HG02759 (cell line): Measurements from ENCODE around the gene SLC6A5.
"Not testable (repeated sequence)": the region's sequence is repeated elsewhere in the genome, so short reads cannot be mapped to it uniquely, and the experiment has no call there.

Source experiments
- ATAC-seq: cut with Tn5 transposase; IDR thresholded peaks from one replicate; pipeline ENCODE4 v1.9.1; 2021; ENCODE audit warnings: mild to moderate bottlenecking, moderate library complexity; ENCODE audit not compliant: unreplicated experiment

Gene SLC6A5

DNA sequence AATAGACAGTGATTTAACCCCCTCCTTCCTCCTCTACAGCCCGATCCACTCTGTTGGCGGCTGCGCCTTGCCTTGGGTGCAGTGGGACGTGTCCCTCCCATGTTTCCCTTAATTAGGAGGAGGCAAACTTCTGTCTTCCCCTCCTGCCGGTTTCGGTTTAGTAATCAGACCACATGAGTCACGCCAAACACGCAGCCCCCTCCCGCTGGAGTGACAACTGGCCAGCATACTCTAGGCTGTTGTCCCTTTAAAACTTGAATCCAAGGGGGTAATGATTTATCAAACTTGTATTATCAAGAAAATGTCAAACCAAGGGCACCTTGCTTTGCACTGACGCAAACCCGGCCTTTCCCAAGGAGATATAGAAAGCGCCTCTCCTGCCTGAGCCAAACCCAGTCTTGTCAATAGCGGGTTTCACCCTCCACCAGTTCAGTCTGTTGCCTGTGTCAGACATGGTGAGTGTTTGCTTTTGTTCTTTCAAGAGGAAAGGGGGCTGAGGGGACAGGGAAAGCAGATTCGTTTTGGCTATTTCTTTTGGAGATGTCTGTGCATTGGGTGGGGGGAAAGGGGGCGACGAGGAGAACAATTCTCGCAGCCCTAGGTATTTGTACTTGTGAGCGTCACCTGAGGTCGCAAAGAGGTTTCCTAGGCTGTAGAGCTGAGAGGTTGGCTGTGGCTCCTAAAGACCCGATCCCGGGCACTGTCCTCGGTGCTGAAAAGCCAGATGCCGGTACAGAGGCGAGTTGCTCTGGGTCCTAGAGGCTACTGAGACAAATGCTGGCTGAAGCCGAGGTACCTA, at the start of gene SLC6A5:
SLC6A5 (plus strand) TSS at position 388 of the 799 bp plus-strand sequence; CDS start at position 453, 65 bp downstream.
- ATAC-seq = no peak

- no peak for ATAC-seq
Observed at GRCh38 chr11:20551096-20551495, 48.3 kb upstream of the SLC6A5 start.

GRCh38 chr11:20555783-20556182, 43.6 kb upstream of the SLC6A5 start:
- no peak for ATAC-seq

DNA sequence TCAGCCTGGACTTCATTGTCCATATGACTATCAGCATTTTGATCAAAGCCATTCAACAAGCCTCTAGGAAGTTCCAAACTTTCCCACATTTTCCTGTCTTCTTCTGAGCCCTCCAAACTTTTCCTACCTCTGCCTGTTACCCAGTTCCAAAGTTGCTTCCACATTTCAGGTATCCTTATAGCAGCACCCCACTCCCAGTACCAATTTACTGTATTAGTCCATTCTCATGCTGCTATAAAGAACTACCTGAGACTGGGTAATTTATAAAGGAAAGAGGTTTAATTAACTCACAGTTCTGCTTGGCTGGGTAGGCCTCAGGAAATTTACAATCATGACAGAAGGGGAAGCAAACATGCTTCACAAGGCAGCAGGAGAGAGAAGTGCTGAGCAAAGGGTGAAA, 43.0 kb upstream of the SLC6A5 start:
- not testable (repeated sequence) for ATAC-seq

- no peak for ATAC-seq
Observed at GRCh38 chr11:20558741-20559140, 40.7 kb upstream of the SLC6A5 start.

- no peak for ATAC-seq
Observed at GRCh38 chr11:20559523-20560300, 39.7 kb upstream of the SLC6A5 start.

- no peak for ATAC-seq
Observed at GRCh38 chr11:20561915-20562314, 37.5 kb upstream of the SLC6A5 start.

- ATAC-seq = no peak
Observed at GRCh38 chr11:20563866-20564265, 35.5 kb upstream of the SLC6A5 start.

DNA sequence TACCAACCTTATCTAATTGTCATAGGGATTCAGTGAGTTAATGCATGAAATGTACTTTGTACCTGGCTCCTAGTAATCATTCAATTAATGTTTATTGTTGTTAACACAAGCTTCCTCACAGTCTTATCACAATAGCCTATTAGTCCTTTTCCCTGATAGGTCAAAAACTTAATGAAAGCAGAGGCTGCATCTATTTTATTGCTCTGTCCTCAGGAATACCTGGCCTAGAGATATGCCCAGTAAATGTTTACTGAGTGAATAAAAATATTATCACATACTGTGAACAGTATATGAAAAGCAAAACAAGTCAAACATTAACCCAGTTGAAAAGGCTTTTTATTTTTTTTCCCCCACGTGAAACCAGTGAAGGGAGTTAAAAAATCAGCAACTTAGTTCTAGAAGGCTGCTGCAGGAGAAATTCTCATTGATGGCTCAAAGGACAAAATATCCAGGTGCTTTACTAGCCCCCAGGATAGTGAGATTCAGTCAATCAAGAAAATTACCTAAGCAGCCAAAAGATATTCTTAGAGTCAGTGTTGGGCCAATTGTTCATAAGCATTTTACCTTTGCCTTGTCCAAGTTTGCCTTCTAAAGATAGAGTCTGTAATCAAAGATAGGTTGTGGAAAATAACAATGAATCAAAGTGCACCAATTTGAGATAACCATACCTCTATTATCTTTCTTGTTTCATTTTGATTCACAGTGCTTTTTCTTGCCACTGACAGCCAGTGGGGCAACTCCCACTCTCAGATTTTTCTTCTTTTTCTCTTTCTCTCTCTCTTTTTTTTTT, 34.4 kb upstream of the SLC6A5 start:
- no peak for ATAC-seq

DNA sequence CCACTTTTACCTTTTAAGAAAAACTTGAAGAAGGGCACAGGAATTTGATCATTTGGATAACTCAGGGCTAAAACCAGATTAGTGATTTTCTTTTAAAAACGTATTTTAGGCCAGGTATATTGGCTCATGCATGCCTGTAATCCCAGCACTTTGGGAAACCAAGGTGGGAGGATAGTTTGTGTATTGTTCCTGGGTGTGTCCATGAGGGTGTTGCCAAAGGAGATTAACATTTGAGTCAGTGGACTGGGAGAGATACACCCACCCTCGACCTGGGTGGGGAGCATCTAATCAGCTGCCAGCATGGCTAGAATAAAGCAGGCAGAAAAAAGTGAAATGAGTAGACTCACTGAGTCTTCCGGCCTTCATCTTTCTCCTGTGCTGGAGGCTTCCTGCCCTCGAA, 33.3 kb upstream of the SLC6A5 start:
- not testable (repeated sequence) for ATAC-seq

- no peak for ATAC-seq
Observed at GRCh38 chr11:20566591-20567434, 32.6 kb upstream of the SLC6A5 start.

DNA sequence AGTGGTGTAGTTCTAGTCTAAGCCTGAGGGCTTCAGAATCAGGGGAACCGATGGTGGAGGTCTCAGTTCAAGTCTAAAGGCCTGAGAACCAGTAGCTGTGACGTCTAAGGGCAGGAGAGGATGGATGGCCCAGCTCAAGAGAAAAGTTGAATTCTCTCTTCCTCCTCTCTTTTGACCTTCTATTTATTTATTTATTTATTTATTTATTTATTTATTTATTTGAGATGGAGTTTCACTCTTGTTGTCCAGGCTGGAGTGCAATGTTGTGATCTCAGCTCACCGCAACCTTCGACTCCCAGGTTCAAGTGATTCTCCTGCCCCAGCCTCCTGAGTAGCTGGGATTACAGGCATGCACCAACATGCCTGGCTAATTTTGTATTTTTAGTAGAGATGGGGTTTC, 19.7 kb upstream of the SLC6A5 start:
- not testable (repeated sequence) for ATAC-seq

DNA sequence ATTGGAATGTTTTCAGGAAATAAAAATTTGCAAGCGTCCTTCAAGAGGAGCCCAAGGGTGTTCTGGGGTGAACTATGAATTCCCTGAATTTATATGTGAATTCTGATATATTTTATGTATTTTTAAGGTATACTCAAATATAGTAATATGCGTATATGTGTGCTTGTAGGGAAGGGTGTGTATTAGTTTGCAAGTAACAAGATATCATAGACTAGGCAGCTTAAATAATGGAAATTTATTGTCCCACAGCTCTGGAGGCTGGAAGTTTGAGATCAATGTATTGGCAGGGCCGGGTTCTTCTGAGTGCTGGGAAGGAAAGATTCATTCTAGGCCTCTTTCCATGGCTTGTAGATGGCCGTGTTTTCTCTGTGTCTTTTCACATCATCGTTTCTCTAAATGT, 16.2 kb upstream of the SLC6A5 start:
- ATAC-seq = no peak

- ATAC-seq = no peak
Observed at GRCh38 chr11:20584093-20584774, 15.2 kb upstream of the SLC6A5 start.

- no peak for ATAC-seq
Observed at GRCh38 chr11:20589796-20590195, 9.6 kb upstream of the SLC6A5 start.

DNA sequence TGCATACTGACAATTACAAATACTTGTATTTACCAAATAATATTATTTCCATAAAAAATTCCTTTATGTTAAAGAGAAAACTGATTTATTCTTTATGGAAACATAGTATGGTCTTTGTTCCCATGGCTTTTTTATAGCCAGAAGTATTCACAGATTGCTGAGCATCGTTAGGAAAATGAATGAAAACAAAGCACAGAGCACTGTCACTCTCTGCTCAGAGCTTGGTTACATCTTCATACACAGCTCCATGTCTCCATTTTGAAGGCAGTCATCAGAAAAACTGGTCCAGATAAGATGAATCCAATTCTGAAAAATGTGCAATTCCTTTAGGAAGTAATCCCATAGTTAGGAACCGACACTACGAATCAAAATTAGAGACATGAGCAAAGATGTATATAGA, 9.0 kb upstream of the SLC6A5 start:
- no peak for ATAC-seq

- ATAC-seq = no peak
Observed at GRCh38 chr11:20592741-20593140, 6.7 kb upstream of the SLC6A5 start.

DNA sequence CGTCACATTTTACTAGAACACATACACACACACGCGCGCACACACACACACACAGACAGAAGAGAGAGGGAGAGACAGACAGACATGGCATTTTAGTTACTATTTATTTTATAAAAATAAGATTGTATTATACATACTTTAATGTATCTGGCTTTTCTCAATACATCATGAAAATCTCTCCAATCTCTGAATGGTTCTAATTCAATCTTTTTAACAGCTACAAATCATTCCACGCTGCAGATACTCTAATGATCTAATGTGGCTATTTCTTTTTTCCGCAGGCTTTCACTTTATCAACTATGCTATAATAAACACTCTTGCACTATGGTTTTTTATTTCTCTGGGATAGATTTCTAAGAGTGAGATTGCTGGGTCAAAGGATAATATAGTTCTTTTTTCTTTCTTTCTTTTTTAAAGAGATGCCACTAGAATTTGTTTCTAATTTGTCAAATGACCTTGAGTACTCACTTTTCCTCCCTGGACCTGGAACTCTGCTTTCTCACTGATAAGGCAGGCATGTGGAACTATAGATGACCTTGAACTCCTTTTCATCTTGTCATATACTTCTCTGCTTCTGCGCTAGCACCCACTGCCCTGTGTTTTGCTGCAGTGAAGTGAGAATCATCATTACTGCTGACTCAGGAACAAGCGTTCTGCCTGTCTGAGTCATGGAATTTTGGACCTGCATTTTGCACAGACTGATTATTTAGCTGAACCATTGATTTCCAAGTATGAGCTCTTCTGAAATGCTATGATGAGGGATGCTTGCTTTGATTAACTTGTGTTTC, 4.9 kb upstream of the SLC6A5 start:
- no peak for ATAC-seq

DNA sequence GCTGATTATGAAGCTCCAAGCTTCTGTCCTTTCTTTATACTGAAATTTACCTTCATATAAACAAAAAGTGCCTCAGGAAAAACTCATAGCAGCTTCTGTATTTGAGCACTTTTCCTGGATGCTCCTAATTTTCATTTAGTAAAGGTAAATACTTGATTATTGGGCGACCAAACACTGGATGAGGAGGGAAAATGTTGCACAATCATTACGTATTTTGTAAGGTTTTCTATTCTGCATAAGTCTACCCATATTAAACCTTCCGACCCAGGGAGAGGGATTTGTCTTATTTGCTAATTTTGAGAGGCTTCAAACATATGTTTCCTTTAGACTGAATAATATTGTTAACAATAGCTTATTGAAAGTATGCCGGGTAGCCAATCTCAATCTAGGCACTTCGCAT, 4.3 kb upstream of the SLC6A5 start:
- ATAC-seq = no peak
